K562 (cell line): ENCODE results near the gene CLCN1. TPM values are rescaled to one million over a fixed set of nuclear protein-coding genes. Genes with fewer than 3 reads are reported as not detected.

Experiments
- ARID4B ChIP-seq: sonication (generic); formaldehyde crosslinking; IDR thresholded peaks from 2 replicates; pipeline ENCODE4 v1.8.0; 2022; ENCODE audit warnings: mild to moderate bottlenecking, missing genetic modification reagents
- ASH1L ChIP-seq: fragments of 450-650 bp; IDR thresholded peaks from 2 replicates; pipeline ENCODE4 v1.6.1; 2018; ENCODE audit warnings: borderline replicate concordance, mild to moderate bottlenecking, low read depth; ENCODE audit not compliant: partially characterized antibody
- RBM14 ChIP-seq: fragments of 200-400 bp; formaldehyde crosslinking; IDR thresholded peaks from 2 replicates; pipeline ENCODE4 v1.6.1; 2018; ENCODE audit warnings: low read depth, mild to moderate bottlenecking, low read length, moderate library complexity, borderline replicate concordance; ENCODE audit not compliant: insufficient read depth
- TRIM24 ChIP-seq, 2 experiments: fragments of 450-650 bp; IDR thresholded peaks; 2 replicates each; pipeline ENCODE4 v1.6.1; 2016
- ZNF24 ChIP-seq: fragments of 450-650 bp; IDR thresholded peaks from 2 replicates; pipeline ENCODE4 v1.6.1; 2016
- polyA plus RNA-seq, 8 experiments: library from polyadenylated mRNA; depleted of rRNA in 4 of 8; stranded (reverse) in 5 of 8; unstranded in 3 of 8; fragments of >200 nt; fragmentation: Nextera tagmentation in 2 of 8; fragmentation: Illumina TruSeq in 1 of 8; extraction: Ambion mirVana in 2 of 8; extraction: Trizol in 1 of 8; gene quantifications; 2 replicates each; pipeline versions ENCODE4 v1.2.1 to v1.2.3, GENCODE V29; 2011 to 2014; ENCODE audit warnings: inconsistent platforms in 1 of 8, missing spikeins in 1 of 8
- total RNA-seq, 7 experiments: library from RNA; depleted of rRNA in 6 of 7; stranded (reverse); fragments of >200 nt in 6 of 7; fragmentation: Illumina TruSeq in 2 of 7; extraction: Trizol in 2 of 7; gene quantifications; 2 replicates each; pipeline versions ENCODE4 v1.2.1 to v1.2.3, GENCODE V29; 2011 to 2021; ENCODE audit warnings: low replicate concordance in 1 of 7
- TF ChIP-seq, protein P1 (sequence below): fragments of 450-650 bp; IDR thresholded peaks from 2 replicates; pipeline ENCODE4 v1.6.1; 2016; ENCODE audit warnings: mild to moderate bottlenecking, moderate library complexity

The CLCN1 gene
- total and polyA plus RNA-seq, 9 of the 15 experiments (the other 6 are each of a cell fraction or from before 2014, with no cell fraction given), result 0.01 to 0.11 (median 0.04) TPM; not detected in 4

- TF ChIP-seq ARID4B (no peak), ASH1L (no peak), ZNF24 (no peak), TRIM24 (IDR thresholded peaks at IDR 0.05) (no peak), RBM14 (no peak)
- TF ChIP-seq, protein P1, sequence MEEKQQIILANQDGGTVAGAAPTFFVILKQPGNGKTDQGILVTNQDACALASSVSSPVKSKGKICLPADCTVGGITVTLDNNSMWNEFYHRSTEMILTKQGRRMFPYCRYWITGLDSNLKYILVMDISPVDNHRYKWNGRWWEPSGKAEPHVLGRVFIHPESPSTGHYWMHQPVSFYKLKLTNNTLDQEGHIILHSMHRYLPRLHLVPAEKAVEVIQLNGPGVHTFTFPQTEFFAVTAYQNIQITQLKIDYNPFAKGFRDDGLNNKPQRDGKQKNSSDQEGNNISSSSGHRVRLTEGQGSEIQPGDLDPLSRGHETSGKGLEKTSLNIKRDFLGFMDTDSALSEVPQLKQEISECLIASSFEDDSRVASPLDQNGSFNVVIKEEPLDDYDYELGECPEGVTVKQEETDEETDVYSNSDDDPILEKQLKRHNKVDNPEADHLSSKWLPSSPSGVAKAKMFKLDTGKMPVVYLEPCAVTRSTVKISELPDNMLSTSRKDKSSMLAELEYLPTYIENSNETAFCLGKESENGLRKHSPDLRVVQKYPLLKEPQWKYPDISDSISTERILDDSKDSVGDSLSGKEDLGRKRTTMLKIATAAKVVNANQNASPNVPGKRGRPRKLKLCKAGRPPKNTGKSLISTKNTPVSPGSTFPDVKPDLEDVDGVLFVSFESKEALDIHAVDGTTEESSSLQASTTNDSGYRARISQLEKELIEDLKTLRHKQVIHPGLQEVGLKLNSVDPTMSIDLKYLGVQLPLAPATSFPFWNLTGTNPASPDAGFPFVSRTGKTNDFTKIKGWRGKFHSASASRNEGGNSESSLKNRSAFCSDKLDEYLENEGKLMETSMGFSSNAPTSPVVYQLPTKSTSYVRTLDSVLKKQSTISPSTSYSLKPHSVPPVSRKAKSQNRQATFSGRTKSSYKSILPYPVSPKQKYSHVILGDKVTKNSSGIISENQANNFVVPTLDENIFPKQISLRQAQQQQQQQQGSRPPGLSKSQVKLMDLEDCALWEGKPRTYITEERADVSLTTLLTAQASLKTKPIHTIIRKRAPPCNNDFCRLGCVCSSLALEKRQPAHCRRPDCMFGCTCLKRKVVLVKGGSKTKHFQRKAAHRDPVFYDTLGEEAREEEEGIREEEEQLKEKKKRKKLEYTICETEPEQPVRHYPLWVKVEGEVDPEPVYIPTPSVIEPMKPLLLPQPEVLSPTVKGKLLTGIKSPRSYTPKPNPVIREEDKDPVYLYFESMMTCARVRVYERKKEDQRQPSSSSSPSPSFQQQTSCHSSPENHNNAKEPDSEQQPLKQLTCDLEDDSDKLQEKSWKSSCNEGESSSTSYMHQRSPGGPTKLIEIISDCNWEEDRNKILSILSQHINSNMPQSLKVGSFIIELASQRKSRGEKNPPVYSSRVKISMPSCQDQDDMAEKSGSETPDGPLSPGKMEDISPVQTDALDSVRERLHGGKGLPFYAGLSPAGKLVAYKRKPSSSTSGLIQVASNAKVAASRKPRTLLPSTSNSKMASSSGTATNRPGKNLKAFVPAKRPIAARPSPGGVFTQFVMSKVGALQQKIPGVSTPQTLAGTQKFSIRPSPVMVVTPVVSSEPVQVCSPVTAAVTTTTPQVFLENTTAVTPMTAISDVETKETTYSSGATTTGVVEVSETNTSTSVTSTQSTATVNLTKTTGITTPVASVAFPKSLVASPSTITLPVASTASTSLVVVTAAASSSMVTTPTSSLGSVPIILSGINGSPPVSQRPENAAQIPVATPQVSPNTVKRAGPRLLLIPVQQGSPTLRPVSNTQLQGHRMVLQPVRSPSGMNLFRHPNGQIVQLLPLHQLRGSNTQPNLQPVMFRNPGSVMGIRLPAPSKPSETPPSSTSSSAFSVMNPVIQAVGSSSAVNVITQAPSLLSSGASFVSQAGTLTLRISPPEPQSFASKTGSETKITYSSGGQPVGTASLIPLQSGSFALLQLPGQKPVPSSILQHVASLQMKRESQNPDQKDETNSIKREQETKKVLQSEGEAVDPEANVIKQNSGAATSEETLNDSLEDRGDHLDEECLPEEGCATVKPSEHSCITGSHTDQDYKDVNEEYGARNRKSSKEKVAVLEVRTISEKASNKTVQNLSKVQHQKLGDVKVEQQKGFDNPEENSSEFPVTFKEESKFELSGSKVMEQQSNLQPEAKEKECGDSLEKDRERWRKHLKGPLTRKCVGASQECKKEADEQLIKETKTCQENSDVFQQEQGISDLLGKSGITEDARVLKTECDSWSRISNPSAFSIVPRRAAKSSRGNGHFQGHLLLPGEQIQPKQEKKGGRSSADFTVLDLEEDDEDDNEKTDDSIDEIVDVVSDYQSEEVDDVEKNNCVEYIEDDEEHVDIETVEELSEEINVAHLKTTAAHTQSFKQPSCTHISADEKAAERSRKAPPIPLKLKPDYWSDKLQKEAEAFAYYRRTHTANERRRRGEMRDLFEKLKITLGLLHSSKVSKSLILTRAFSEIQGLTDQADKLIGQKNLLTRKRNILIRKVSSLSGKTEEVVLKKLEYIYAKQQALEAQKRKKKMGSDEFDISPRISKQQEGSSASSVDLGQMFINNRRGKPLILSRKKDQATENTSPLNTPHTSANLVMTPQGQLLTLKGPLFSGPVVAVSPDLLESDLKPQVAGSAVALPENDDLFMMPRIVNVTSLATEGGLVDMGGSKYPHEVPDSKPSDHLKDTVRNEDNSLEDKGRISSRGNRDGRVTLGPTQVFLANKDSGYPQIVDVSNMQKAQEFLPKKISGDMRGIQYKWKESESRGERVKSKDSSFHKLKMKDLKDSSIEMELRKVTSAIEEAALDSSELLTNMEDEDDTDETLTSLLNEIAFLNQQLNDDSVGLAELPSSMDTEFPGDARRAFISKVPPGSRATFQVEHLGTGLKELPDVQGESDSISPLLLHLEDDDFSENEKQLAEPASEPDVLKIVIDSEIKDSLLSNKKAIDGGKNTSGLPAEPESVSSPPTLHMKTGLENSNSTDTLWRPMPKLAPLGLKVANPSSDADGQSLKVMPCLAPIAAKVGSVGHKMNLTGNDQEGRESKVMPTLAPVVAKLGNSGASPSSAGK, result no peak
Observed at GRCh38 chr7:143295870-143296269, 20.0 kb upstream of the CLCN1 start (continued).
